ENCODE results near the gene TMEM239. TPM values are rescaled to one million over a fixed set of nuclear protein-coding genes. Genes with fewer than 3 reads are reported as not detected.

Gene TMEM239
- total RNA-seq, 1 donor from 2014 or later: not detected

DNA sequence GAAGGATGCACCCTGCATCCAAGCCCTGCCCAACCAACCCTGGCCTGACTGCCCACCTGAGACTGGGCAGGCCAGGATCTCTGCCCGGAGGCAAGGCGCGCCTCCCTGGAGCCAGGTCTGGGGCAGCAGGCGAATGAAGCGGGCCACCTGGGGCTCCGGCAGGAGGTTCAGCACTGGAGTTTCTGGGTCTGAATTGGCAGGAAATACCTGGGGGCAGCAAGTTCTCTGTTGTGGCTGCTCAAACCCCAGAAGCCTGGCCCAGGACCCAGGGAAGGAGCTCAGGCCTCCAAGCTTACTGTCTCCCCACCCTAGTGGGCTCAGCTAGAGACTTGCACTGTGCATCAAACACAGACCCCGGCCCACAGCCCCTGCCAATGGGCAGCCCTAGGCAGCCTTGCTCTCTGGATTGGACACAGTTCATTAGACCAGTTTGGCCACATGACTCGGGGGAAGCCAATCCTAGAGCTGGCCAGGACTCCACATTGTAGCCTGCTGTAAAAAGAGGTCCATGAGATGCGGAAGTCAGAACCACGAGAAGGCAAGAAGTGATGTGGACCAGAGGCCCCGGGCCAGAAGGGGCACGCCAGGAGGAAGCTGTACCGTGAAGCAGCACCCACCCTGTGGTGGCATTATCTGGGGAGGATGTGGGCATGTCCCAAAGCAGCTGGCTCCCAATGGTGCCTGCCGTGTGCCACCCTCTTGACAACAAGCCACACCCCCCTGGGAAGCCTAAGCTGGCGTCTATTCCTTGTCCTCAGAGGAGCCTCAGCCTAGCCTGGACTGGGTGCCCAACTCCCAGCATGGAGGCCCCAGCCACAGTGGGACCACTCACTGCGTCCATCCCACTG is 18.8 kb upstream of the TMEM239 start:
- intact Hi-C loops (cut with DNase I): no loop called here
- Histone ChIP-seq H3K36me3 (no peaks in the 10 kb centered on the region), H3K27me3 (no peaks in the 10 kb centered on the region), H3K4me1 (peaks cover 30% of the 10 kb centered on the region), H3K9me3 (no peaks in the 10 kb centered on the region), H3K4me3 (no peak overlapping the region), H3K27ac (no peak overlapping the region)
- DNase-seq (ENCODE audit: extremely low spot score in 2 of 2): no peak
- TF ChIP-seq POLR2AphosphoS5 (IDR thresholded peaks at IDR 0.05; ENCODE audit: insufficient read depth in 1 of 2, low read depth in 1 of 2) (no peak), POLR2A (IDR thresholded peaks at IDR 0.05) (no peak)
- TF ChIP-seq, protein P1, sequence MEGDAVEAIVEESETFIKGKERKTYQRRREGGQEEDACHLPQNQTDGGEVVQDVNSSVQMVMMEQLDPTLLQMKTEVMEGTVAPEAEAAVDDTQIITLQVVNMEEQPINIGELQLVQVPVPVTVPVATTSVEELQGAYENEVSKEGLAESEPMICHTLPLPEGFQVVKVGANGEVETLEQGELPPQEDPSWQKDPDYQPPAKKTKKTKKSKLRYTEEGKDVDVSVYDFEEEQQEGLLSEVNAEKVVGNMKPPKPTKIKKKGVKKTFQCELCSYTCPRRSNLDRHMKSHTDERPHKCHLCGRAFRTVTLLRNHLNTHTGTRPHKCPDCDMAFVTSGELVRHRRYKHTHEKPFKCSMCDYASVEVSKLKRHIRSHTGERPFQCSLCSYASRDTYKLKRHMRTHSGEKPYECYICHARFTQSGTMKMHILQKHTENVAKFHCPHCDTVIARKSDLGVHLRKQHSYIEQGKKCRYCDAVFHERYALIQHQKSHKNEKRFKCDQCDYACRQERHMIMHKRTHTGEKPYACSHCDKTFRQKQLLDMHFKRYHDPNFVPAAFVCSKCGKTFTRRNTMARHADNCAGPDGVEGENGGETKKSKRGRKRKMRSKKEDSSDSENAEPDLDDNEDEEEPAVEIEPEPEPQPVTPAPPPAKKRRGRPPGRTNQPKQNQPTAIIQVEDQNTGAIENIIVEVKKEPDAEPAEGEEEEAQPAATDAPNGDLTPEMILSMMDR (IDR thresholded peaks at IDR 0.05): no peak

DNA sequence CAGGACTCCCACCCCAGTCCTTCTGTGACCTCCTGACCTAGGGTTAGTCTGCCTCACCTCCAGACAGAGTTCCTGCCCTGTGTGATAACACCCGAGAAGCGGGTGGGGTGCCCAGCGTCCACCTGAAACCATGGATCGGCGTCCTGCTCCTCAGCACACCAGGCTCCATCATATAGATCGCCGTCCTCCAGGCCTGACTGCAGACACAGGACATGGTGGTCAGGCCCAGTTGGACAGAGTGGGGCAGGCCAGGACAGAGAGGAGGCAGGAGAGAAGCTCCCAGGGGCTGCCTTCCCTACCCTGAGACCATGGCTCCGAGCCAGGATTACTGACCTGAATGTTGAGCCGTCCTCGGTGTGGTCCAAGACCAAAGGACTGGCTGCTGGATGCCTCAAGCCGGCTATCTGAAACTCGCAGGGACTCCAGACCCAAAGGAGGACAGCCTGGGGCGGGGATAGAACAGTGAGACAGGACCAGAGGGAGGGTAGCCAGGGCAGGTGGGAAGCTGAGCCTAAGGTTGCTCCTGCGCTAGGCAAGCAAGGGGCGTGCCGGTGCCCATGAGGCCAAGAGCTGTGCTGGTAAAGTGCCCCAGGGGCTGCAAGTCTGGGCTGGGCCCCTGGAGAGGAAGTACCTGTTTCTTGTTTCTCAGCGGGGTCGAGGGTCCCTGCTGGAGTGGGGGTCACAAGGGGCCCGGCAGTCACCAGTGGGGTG is 17.9 kb upstream of the TMEM239 start:
- intact Hi-C loops (cut with DNase I): no loop called here
- H3K27me3 ChIP-seq: no peaks in the 10 kb centered on the region
- TF ChIP-seq POLR2A (IDR thresholded peaks at IDR 0.05) (no peak), POLR2AphosphoS5 (IDR thresholded peaks at IDR 0.05; ENCODE audit: insufficient read depth in 1 of 2, low read depth in 1 of 2) (no peak)
- TF ChIP-seq, protein P1 (IDR thresholded peaks at IDR 0.05): no peak
- H3K4me3 ChIP-seq: no peak overlapping the region
- no peaks in the 10 kb centered on the region for H3K36me3 ChIP-seq
- no peak for DNase-seq (ENCODE audit: extremely low spot score in 2 of 2)
- H3K27ac ChIP-seq: no peak overlapping the region
- peaks cover 30% of the 10 kb centered on the region for H3K4me1 ChIP-seq
- H3K9me3 ChIP-seq: no peaks in the 10 kb centered on the region

DNA sequence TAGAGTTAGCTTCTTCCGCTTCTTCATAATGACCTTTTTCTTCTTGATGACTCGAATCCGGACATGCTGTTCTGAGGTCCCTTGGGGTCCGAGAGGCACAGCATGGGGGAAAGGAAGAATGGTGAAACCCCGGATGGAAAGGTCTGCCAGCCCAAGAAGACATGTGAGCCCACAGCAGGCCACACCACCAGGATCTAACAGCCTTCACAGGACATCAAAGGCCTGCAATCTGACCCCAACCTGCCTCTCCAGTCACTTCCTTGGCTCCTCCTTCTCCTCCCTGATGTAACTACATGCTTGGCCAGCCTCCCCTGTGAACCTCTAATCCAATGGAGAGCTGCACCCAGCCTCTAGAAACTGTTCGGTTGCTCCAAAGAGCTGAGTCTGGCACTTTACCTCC is 17.4 kb upstream of the TMEM239 start:
- Histone ChIP-seq H3K9me3 (no peaks in the 10 kb centered on the region), H3K4me1 (peaks cover 30% of the 10 kb centered on the region), H3K4me3 (no peak overlapping the region), H3K36me3 (no peaks in the 10 kb centered on the region), H3K27ac (peak overlapping the region; percentile 35), H3K27me3 (no peaks in the 10 kb centered on the region)
- intact Hi-C loops (cut with DNase I): no loop called here
- TF ChIP-seq POLR2A (IDR thresholded peaks at IDR 0.05) (no peak), POLR2AphosphoS5 (IDR thresholded peaks at IDR 0.05; ENCODE audit: insufficient read depth in 1 of 2, low read depth in 1 of 2) (no peak)
- TF ChIP-seq, protein P1 (IDR thresholded peaks at IDR 0.05): no peak
- no peak for DNase-seq (ENCODE audit: extremely low spot score in 2 of 2)

DNA sequence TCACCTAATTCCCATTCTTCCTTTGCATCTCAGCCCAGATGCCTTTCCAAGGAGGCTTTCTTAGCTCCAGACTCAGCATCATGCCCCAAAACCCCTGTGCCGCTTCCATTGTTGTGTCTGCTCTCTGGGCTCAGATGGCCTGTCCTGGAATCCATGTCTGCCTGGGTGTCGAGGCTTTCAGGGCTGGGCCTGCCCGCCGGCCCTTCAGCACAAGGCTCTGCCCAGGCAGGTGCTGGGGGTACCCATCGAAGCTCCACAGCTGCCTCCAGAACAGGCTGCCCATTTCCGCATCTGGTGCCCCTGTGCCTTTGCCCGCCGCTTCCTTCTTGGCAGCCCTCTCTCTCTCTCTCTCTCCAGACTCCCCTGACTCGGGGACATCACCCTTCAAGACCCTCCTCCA is 16.9 kb upstream of the TMEM239 start:
- intact Hi-C loops (cut with DNase I): no loop called here
- H3K4me3 ChIP-seq: peak overlapping the region; percentile 48 to 50
- TF ChIP-seq POLR2A (IDR thresholded peaks at IDR 0.05) (no peak), POLR2AphosphoS5 (IDR thresholded peaks at IDR 0.05; ENCODE audit: insufficient read depth in 1 of 2, low read depth in 1 of 2) (no peak)
- TF ChIP-seq, protein P1 (IDR thresholded peaks at IDR 0.05): no peak
- H3K4me1 ChIP-seq: peaks cover 30% of the 10 kb centered on the region
- H3K9me3 ChIP-seq: no peaks in the 10 kb centered on the region
- H3K36me3 ChIP-seq: no peaks in the 10 kb centered on the region
- no peaks in the 10 kb centered on the region for H3K27me3 ChIP-seq
- H3K27ac ChIP-seq: peak overlapping the region; percentile 35
- no peak for DNase-seq (ENCODE audit: extremely low spot score in 2 of 2)
